ENCODE measurements around the gene SEMA6D. TPM values are rescaled to one million over a fixed set of nuclear protein-coding genes. Genes with fewer than 3 reads are reported as not detected.

The SEMA6D gene
- total and polyA plus RNA-seq, 7 donors, result 2.4 to 12.5 (median 6.4) TPM

DNA sequence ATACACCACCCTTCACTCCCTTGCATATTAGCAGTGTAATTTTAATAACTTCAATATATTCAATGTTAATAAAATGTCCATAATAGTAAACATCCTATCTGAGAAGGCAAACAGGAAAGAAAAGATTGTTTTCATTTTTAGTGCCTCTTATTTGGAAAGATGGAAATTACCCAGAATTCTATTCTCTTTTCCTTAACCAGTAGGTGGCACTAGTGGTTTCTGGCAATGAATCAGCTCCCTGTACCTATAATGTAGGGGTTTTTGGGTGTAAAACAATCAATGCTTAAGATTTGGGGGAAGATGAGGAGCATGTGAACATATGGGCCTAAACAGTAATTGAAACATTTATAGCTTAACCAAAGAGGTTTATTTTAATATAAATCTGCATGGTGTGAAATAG lies 5.7 kb upstream of the SEMA6D start:
- no peaks in the 10 kb centered on the region for H3K9me3 ChIP-seq
- H3K4me1 ChIP-seq, result peaks cover 0 to 11% (median 7%) of the 10 kb centered on the region in 4 donors
- peaks cover 0 to 6% (median 0%) of the 10 kb centered on the region in 3 donors for H3K27me3 ChIP-seq
- intact Hi-C loops (cut with DNase I), result no loop called here
- H3K4me3 ChIP-seq, result no peak overlapping the region
- no peaks in the 10 kb centered on the region for H3K36me3 ChIP-seq
- TF ChIP-seq POLR2A (IDR thresholded peaks at IDR 0.05), result no peak
- no peak for TF ChIP-seq EP300 (IDR thresholded peaks at IDR 0.05)
- TF ChIP-seq, protein P1, sequence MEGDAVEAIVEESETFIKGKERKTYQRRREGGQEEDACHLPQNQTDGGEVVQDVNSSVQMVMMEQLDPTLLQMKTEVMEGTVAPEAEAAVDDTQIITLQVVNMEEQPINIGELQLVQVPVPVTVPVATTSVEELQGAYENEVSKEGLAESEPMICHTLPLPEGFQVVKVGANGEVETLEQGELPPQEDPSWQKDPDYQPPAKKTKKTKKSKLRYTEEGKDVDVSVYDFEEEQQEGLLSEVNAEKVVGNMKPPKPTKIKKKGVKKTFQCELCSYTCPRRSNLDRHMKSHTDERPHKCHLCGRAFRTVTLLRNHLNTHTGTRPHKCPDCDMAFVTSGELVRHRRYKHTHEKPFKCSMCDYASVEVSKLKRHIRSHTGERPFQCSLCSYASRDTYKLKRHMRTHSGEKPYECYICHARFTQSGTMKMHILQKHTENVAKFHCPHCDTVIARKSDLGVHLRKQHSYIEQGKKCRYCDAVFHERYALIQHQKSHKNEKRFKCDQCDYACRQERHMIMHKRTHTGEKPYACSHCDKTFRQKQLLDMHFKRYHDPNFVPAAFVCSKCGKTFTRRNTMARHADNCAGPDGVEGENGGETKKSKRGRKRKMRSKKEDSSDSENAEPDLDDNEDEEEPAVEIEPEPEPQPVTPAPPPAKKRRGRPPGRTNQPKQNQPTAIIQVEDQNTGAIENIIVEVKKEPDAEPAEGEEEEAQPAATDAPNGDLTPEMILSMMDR (IDR thresholded peaks at IDR 0.05), result peak in 1 of 4 experiments; percentile 16
- no peak overlapping the region for H3K27ac ChIP-seq
- DNase-seq, result no peak

DNA sequence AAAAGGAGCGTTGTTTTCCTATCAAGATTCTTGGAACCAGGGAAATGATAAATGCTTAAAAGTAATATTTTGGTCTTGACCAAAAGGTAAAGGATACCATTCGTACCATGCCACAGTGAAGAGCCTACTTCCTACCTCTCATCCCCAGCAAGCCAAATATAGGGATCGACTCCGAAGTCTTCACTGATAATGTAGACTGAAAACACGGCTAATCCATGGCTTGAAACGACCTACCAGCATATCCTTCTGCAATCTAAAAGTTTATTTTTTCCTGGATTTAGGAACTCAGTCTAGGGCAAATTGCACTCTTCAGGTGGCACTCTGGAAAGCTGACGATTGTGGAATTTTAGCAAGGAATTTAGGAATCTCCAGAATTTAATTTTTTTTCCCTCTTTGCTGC lies 1.9 kb upstream of the SEMA6D start:
- peaks cover 0 to 23% (median 0%) of the 10 kb centered on the region in 3 donors for H3K27me3 ChIP-seq
- H3K4me1 ChIP-seq, result peaks cover 0 to 24% (median 18%) of the 10 kb centered on the region in 4 donors
- H3K9me3 ChIP-seq, result no peaks in the 10 kb centered on the region
- 89 to 92% methylated on average over 7 of the region's 7 CpGs for WGBS, 2 donors
- H3K27ac ChIP-seq, result peak overlapping the region in 3 of 4 donors; percentile 41 to 81 (median 46)
- no peak for TF ChIP-seq POLR2A (IDR thresholded peaks at IDR 0.05)
- no peak for TF ChIP-seq POLR2AphosphoS5 (IDR thresholded peaks at IDR 0.05)
- TF ChIP-seq EP300 (IDR thresholded peaks at IDR 0.05), result no peak
- TF ChIP-seq, protein P1 (IDR thresholded peaks at IDR 0.05), result no peak
- H3K36me3 ChIP-seq, result no peaks in the 10 kb centered on the region
- intact Hi-C loops (cut with DNase I), result no loop called here
- no peak for DNase-seq
- no peak overlapping the region for H3K4me3 ChIP-seq

DNA sequence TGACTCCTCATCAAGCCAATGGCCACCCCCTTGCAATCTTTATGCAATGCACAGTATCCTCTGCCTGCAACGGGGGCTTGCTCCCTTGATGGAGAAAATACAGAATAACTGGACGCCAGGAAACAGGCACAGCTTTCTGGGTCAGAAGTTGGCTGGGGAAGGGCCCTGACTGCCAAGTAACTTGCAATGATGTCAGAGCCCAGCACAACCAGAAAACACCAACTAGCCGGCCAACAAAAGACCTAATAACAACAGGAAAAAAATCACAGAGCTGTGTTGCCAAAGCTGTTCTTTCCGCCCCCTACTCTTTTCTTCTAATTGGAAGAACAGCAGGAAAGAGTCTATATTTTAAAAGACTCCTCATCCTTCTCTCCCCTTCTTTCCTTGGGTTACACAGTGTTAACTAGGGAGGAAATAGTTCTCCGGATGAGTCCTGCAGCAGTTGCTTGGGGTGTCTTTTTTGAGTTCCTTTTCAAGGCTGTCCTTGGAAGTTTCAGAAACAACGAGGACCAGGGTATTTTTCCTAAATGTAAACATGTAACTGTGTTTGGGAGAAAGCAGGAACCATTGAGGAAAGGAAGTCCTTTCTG lies 1.4 kb upstream of the SEMA6D start:
- H3K4me1 ChIP-seq, result peaks cover 0 to 24% (median 18%) of the 10 kb centered on the region in 4 donors
- intact Hi-C loops (cut with DNase I), result no loop called here
- 46 to 65% methylated on average over 6 of the region's 6 CpGs for WGBS, 2 donors
- H3K9me3 ChIP-seq, result no peaks in the 10 kb centered on the region
- TF ChIP-seq, protein P1 (IDR thresholded peaks at IDR 0.05), result no peak
- TF ChIP-seq EP300 (IDR thresholded peaks at IDR 0.05) (no peak), POLR2A (IDR thresholded peaks at IDR 0.05) (no peak), POLR2AphosphoS5 (IDR thresholded peaks at IDR 0.05) (no peak)
- H3K4me3 ChIP-seq, result peak overlapping the region in 3 of 4 donors; percentile 5 to 77 (median 72)
- H3K36me3 ChIP-seq, result no peaks in the 10 kb centered on the region
- H3K27ac ChIP-seq, result peak overlapping the region; percentile 41 to 81 (median 64)
- no peak for DNase-seq
- peaks cover 0 to 23% (median 0%) of the 10 kb centered on the region in 3 donors for H3K27me3 ChIP-seq

DNA sequence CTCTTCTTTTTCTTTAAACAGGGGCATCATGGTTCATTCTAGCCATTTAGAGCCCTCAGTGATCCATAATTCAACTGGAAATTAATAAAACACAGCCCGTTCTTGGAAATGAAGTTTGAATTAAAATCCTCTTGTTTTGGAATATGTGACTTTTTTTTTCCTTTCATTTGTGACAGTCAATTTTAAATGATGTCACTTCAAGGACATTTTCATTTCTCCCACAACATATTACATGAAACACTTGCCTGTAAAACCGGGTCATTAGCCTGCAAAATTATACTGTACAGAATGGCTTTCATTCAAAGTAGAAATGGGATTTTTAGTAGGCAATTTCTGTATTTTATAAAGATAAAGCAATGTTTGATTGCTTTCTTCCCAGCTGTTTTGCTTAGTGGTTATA lies 789 bp upstream of the SEMA6D start:
- Histone ChIP-seq H3K4me1 (peaks cover 0 to 24% (median 18%) of the 10 kb centered on the region in 4 donors), H3K9me3 (no peaks in the 10 kb centered on the region), H3K27ac (peak overlapping the region; percentile 70 to 87 (median 81)), H3K27me3 (peaks cover 0 to 23% (median 0%) of the 10 kb centered on the region in 3 donors), H3K36me3 (no peaks in the 10 kb centered on the region), H3K4me3 (peak overlapping the region in 3 of 4 donors; percentile 67 to 77 (median 72))
- no peak for DNase-seq
- 41 to 45% methylated on average over 2 of the region's 2 CpGs for WGBS, 2 donors
- TF ChIP-seq EP300 (IDR thresholded peaks at IDR 0.05) (no peak), POLR2A (IDR thresholded peaks at IDR 0.05) (no peak), POLR2AphosphoS5 (IDR thresholded peaks at IDR 0.05) (no peak)
- TF ChIP-seq, protein P1 (IDR thresholded peaks at IDR 0.05), result no peak
- intact Hi-C loops (cut with DNase I), result no loop called here

Measured in sigmoid colon (tissue), 7 donors.